Stimulated activated CD4-positive, alpha-beta T cell treated with anti-CD3 and anti-CD28 coated beads, Interleukin-1b, Interleukin-23, amount 100 ng/mL, for 1 hour (primary cell): ENCODE measurements around the gene C3.

ENCODE experiments used
- DNase-seq, 2 donors: peaks; one replicate each; pipeline ENCODE4 v3.0.0-alpha.2; 2020; ENCODE audit warnings: low read depth in 2 of 2

The C3 gene

GRCh38 chr19:6744381-6745301, 24.2 kb upstream of the C3 start:
- no peak for DNase-seq

GRCh38 chr19:6743714-6744380, 23.4 kb upstream of the C3 start:
- DNase-seq: no peak

- DNase-seq: no peak
These were observed 22.6 kb upstream of the C3 start for GRCh38 chr19:6743066-6743465.

GRCh38 chr19:6740589-6741343, 20.3 kb upstream of the C3 start:
- DNase-seq: no peak

GRCh38 chr19:6739883-6740588, 19.6 kb upstream of the C3 start:
- no peak for DNase-seq

GRCh38 chr19:6739390-6739882, 19.0 kb upstream of the C3 start, which contains the start of gene TRIP10:
TSS of gene TRIP10 (plus strand) at chr19:6739680. CDS start at chr19:6739762, 82 bp downstream.
- peak; percentile 61 to 69 for DNase-seq

- peak in 1 of 2 donors; percentile 12 for DNase-seq
These were observed 18.4 kb upstream of the C3 start for GRCh38 chr19:6738787-6739389.

- DNase-seq: peak; percentile 36 to 53
These were observed 17.7 kb upstream of the C3 start for GRCh38 chr19:6737873-6738786.

- DNase-seq: peak; percentile 93 to 98
These were observed 16.9 kb upstream of the C3 start, which contains the start of gene GPR108 for GRCh38 chr19:6737284-6737872. TSS of gene GPR108 (minus strand) at chr19:6737580. CDS start at chr19:6737576, 4 bp downstream.

GRCh38 chr19:6736917-6737283, 16.4 kb upstream of the C3 start:
- DNase-seq: no peak

- DNase-seq: peak in 1 of 2 donors; percentile 32
These were observed 15.9 kb upstream of the C3 start for GRCh38 chr19:6736169-6736916.

- DNase-seq: no peak
These were observed 14.9 kb upstream of the C3 start for GRCh38 chr19:6735181-6735911.

- DNase-seq: no peak
These were observed 13.7 kb upstream of the C3 start for GRCh38 chr19:6734096-6734696.

GRCh38 chr19:6733338-6734095, 13.1 kb upstream of the C3 start:
- DNase-seq: no peak

- no peak for DNase-seq
These were observed 12.4 kb upstream of the C3 start for GRCh38 chr19:6732803-6733337.

GRCh38 chr19:6731822-6732221, 11.4 kb upstream of the C3 start:
- DNase-seq: no peak
